ENCODE data around the gene FAR2. TPM values are rescaled to one million over a fixed set of nuclear protein-coding genes. Genes with fewer than 3 reads are reported as not detected.

FAR2 gene
- polyA plus RNA-seq, 1 of the 3 experiments (the other 2 are of a cell fraction) = 7.4 TPM

DNA sequence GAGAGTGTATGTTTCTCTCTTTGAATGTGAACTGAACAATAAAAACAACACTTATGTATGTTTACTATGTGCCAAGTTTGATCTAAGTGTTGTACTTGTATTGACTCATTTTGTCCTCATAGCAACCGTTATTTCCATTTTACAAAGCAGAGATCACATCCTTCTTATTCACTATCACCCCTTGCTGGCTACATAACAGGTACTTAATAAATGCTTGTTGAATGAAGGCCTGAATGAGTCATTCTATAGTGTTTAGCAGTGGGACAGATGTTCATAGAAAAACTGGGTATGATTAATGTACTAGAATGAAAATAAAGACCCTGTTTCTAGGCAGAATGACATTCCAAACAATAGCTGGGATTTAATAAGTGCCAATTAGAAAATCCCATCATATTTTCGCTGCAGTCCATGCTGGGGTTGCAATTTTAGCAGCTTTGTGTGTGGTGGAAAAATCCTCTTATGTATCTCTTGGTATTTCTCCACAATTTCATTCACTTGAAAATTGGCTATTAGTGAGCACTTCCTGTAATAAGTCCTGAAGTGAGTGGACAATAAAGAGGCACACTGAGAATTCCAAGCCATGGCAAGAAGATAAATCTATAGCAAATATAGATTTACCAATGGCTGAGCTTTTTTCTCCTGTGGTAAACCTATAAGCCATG, 86.0 kb downstream of the FAR2 start (continued):
- TF ChIP-seq RCOR1 (IDR thresholded peaks at IDR 0.05; ENCODE audit: low read length) (no peak), EP300 (IDR thresholded peaks at IDR 0.05; ENCODE audit: borderline replicate concordance in 1 of 2, low read depth in 1 of 2, low read length in 1 of 2) (0 out of 4 replicates have a peak, but pooled peaks of 1 of the 2 experiments have one; percentile 31), EZH2phosphoT487 (IDR thresholded peaks at IDR 0.05; ENCODE audit: borderline replicate concordance, low read depth) (no peak), CHD2 (IDR thresholded peaks at IDR 0.05; ENCODE audit: low read length, partially characterized antibody) (no peak), JUND (IDR thresholded peaks at IDR 0.05) (peak; percentile 50), NFIC (IDR thresholded peaks at IDR 0.05; ENCODE audit: borderline replicate concordance) (no peak), FOSL2 (IDR thresholded peaks at IDR 0.05; ENCODE audit: borderline replicate concordance, low read depth) (no peak), TEAD4 (IDR thresholded peaks at IDR 0.05; ENCODE audit: borderline replicate concordance, insufficient read depth) (no peak), SIN3A (IDR thresholded peaks at IDR 0.05; ENCODE audit: borderline replicate concordance, low read depth, low read length) (no peak), TAF1 (IDR thresholded peaks at IDR 0.05; ENCODE audit: borderline replicate concordance, low read depth, low read length) (no peak)
- TF ChIP-seq, protein P1, sequence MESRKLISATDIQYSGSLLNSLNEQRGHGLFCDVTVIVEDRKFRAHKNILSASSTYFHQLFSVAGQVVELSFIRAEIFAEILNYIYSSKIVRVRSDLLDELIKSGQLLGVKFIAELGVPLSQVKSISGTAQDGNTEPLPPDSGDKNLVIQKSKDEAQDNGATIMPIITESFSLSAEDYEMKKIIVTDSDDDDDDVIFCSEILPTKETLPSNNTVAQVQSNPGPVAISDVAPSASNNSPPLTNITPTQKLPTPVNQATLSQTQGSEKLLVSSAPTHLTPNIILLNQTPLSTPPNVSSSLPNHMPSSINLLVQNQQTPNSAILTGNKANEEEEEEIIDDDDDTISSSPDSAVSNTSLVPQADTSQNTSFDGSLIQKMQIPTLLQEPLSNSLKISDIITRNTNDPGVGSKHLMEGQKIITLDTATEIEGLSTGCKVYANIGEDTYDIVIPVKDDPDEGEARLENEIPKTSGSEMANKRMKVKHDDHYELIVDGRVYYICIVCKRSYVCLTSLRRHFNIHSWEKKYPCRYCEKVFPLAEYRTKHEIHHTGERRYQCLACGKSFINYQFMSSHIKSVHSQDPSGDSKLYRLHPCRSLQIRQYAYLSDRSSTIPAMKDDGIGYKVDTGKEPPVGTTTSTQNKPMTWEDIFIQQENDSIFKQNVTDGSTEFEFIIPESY (IDR thresholded peaks at IDR 0.05; ENCODE audit: borderline replicate concordance, low read depth) = no peak
- TF ChIP-seq, protein P2, sequence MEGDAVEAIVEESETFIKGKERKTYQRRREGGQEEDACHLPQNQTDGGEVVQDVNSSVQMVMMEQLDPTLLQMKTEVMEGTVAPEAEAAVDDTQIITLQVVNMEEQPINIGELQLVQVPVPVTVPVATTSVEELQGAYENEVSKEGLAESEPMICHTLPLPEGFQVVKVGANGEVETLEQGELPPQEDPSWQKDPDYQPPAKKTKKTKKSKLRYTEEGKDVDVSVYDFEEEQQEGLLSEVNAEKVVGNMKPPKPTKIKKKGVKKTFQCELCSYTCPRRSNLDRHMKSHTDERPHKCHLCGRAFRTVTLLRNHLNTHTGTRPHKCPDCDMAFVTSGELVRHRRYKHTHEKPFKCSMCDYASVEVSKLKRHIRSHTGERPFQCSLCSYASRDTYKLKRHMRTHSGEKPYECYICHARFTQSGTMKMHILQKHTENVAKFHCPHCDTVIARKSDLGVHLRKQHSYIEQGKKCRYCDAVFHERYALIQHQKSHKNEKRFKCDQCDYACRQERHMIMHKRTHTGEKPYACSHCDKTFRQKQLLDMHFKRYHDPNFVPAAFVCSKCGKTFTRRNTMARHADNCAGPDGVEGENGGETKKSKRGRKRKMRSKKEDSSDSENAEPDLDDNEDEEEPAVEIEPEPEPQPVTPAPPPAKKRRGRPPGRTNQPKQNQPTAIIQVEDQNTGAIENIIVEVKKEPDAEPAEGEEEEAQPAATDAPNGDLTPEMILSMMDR (IDR thresholded peaks at IDR 0.05) = no peak
- TF ChIP-seq, protein P3, sequence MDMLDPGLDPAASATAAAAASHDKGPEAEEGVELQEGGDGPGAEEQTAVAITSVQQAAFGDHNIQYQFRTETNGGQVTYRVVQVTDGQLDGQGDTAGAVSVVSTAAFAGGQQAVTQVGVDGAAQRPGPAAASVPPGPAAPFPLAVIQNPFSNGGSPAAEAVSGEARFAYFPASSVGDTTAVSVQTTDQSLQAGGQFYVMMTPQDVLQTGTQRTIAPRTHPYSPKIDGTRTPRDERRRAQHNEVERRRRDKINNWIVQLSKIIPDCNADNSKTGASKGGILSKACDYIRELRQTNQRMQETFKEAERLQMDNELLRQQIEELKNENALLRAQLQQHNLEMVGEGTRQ (IDR thresholded peaks at IDR 0.05; ENCODE audit: borderline replicate concordance, low read depth, low read length) = no peak
- TF ChIP-seq, protein P4, sequence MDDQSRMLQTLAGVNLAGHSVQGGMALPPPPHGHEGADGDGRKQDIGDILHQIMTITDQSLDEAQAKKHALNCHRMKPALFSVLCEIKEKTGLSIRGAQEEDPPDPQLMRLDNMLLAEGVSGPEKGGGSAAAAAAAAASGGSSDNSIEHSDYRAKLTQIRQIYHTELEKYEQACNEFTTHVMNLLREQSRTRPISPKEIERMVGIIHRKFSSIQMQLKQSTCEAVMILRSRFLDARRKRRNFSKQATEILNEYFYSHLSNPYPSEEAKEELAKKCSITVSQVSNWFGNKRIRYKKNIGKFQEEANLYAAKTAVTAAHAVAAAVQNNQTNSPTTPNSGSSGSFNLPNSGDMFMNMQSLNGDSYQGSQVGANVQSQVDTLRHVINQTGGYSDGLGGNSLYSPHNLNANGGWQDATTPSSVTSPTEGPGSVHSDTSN (IDR thresholded peaks at IDR 0.05) = peak; percentile 32
- TF ChIP-seq, protein P5, sequence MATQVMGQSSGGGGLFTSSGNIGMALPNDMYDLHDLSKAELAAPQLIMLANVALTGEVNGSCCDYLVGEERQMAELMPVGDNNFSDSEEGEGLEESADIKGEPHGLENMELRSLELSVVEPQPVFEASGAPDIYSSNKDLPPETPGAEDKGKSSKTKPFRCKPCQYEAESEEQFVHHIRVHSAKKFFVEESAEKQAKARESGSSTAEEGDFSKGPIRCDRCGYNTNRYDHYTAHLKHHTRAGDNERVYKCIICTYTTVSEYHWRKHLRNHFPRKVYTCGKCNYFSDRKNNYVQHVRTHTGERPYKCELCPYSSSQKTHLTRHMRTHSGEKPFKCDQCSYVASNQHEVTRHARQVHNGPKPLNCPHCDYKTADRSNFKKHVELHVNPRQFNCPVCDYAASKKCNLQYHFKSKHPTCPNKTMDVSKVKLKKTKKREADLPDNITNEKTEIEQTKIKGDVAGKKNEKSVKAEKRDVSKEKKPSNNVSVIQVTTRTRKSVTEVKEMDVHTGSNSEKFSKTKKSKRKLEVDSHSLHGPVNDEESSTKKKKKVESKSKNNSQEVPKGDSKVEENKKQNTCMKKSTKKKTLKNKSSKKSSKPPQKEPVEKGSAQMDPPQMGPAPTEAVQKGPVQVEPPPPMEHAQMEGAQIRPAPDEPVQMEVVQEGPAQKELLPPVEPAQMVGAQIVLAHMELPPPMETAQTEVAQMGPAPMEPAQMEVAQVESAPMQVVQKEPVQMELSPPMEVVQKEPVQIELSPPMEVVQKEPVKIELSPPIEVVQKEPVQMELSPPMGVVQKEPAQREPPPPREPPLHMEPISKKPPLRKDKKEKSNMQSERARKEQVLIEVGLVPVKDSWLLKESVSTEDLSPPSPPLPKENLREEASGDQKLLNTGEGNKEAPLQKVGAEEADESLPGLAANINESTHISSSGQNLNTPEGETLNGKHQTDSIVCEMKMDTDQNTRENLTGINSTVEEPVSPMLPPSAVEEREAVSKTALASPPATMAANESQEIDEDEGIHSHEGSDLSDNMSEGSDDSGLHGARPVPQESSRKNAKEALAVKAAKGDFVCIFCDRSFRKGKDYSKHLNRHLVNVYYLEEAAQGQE (IDR thresholded peaks at IDR 0.05; ENCODE audit: low read depth, low read length) = no peak
